Cerebellar nuclear complex (tissue), 1 donor: ENCODE results near the gene GAGE12J.
"Not testable (repeated sequence)": the region's sequence is repeated elsewhere in the genome, so short reads cannot be mapped to it uniquely, and the experiment has no call there.

Experiments
- DNase-seq, 2 experiments: peaks; one replicate each; lab custom pipeline; 2025; lab: John Stamatoyannopoulos, UW

Gene GAGE12J

GRCh38 chrX:49310371-49310770 is 11.5 kb upstream of the GAGE12J start:
- DNase-seq = no peak

DNA sequence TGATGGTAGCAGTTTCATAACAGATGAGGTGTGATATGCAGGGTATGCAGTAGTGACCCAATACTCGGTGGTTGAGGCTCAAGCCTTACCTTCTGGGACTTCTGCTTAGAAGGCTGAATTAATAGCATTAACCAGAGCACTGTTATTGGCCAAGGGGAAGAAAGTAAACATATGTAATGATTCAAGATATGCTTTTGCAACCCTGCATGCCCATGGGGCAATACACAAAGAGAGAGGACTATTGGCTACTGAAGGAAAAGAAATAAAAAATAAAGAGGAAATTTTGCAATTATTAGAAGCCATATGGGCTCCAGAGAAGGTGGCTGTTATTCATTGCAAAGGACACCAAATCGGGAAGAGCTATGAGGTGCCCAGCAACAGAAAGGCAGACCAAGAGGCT is 9.7 kb upstream of the GAGE12J start:
- DNase-seq = no peak

GRCh38 chrX:49316085-49316484 is 5.8 kb upstream of the GAGE12J start:
- no peak for DNase-seq

DNA sequence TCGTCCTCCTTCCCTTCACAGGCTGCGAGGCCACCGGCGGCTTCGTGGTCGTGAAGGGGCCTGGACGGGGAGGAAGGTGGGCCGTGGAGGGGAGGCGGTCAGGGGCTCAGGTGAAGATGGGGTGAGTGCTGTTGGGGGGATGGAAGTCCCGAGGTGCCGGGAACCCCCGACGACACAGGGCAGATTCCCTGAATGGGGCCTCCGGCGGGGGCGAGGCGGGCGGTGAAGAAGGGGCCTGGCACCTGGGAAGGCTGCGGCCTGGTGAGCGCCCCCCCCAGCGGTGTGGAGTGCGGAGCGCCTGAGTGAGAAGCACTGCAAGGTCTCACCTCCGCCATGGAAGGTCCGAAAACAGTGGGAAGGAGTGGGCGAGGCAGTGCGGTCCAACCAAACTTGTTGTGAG is 429 bp downstream of the GAGE12J start:
- not testable (repeated sequence) for DNase-seq

- DNase-seq = not testable (repeated sequence)
Measured at GRCh38 chrX:49323735-49324134, 1.9 kb downstream of the GAGE12J start.

DNA sequence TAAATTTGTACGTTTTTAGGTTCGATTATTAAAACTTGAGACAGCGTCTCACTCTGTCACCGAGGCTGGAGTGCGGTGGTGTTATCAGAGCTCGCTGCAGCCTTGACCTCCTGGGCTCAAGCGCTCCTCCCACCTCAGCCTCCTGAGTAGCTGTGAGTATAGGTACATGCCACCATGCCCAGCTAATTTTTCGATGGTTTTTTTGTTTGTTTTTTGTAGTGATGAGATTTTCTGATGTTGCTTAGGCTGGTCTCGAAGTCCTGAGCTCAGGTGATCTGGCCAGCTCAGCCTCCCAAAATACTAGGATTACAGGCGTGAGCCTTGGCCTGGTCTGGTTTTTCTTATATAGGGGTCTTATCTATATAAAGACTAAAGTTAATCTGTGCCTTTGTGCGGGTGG is 8.6 kb downstream of the GAGE12J start:
- DNase-seq = not testable (repeated sequence)

DNA sequence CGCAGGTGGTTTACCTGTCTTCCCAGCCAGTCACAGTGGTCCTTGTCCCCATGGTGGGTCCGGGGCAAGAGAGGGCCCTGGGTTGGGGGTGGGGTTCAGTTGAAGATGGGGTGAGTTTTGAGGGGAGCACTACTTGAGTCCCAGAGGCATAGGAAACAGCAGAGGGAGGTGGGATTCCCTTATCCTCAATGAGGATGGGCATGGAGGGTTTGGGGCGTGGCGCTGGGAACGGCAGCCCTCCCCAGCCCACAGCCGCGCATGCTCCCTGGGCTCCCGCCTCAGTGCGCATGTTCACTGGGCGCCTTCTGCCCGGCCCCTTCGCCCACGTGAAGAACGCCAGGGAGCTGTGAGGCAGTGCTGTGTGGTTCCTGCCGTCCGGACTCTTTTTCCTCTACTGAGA is 9.4 kb downstream of the GAGE12J start, which contains the start of gene GAGE13:
Gene GAGE13, plus strand, starts transcription at position 301 of the 400 bp plus-strand sequence. CDS start 1,156 bp downstream, outside the sequence.
- DNase-seq = not testable (repeated sequence)

GRCh38 chrX:49331841-49332240 is 10.0 kb downstream of the GAGE12J start:
- DNase-seq = not testable (repeated sequence)

DNA sequence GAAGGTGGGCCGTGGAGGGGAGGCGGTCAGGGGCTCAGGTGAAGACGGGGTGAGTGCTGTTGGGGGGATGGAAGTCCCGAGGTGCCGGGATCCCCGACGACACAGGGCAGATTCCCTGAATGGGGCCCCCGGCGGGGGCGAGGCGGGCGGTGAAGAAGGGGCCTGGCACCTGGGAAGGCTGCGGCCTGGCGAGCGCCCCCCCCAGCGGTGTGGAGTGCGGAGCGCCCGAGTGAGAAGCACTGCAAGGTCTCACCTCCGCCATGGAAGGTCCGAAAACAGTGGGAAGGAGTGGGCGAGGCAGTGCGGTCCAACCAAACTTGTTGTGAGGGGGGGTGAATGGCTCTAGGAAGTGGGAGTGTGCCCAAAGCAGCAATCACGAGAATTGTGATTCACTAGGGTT is 19.6 kb downstream of the GAGE12J start:
- not testable (repeated sequence) for DNase-seq

- not testable (repeated sequence) for DNase-seq
Measured at GRCh38 chrX:49344496-49345175, 22.8 kb downstream of the GAGE12J start.

- not testable (repeated sequence) for DNase-seq
Measured at GRCh38 chrX:49345402-49345801, 23.6 kb downstream of the GAGE12J start.

DNA sequence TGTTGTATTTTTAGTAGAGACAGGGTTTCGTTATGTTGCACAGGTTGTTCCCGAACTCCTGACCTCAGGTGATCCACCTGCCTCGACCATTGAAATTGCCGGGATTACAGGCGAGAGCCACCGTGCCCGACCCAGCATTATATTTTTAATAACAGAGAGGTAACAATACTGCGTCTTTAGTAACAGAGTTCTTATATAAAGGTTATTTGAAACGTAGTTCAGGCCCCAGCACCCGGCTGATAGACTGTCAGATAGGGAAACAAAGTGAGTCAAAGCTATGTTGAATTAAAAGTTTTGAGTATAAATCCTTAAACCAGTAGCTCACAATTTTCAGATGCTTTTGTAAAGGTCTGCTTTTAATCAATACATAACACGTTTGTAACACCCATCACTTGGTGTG is 24.3 kb downstream of the GAGE12J start:
- DNase-seq = not testable (repeated sequence)
